Adipocyte (in vitro differentiated cells): ENCODE data around the gene FANK1.
"Not testable (repeated sequence)": the region's sequence is repeated elsewhere in the genome, so short reads cannot be mapped to it uniquely, and the experiment has no call there.

Source experiments
- DNase-seq: peaks from one replicate; pipeline ENCODE4 v3.0.0-alpha.2; 2015; ENCODE audit warnings: low read depth
- H3K27me3 ChIP-seq: replicated peaks from 2 replicates; pipeline ENCODE4 v1.7.0; 2013; ENCODE audit warnings: mild to moderate bottlenecking, low read length, moderate library complexity; ENCODE audit not compliant: control insufficient read depth, insufficient read depth
- H3K36me3 ChIP-seq: 2 replicates; pipeline ENCODE4 v1.7.0; 2013; ENCODE audit warnings: low read length, mild to moderate bottlenecking, moderate library complexity; ENCODE audit not compliant: control insufficient read depth, insufficient read depth, severe bottlenecking
- H3K4me1 ChIP-seq: 2 replicates; pipeline ENCODE4 v1.7.0; 2013; ENCODE audit warnings: mild to moderate bottlenecking, low read length, moderate library complexity; ENCODE audit not compliant: control insufficient read depth, insufficient read depth
- H3K4me3 ChIP-seq: 2 replicates; pipeline ENCODE4 v1.7.0; 2013; ENCODE audit warnings: mild to moderate bottlenecking, low read length, moderate library complexity
- H3K9ac ChIP-seq: 2 replicates; pipeline ENCODE4 v1.7.0; 2013; ENCODE audit warnings: mild to moderate bottlenecking, low read length, moderate library complexity
- H3K9me3 ChIP-seq: 2 replicates; pipeline ENCODE4 v1.7.0; 2013; ENCODE audit warnings: mild to moderate bottlenecking, low read length, moderate library complexity; ENCODE audit not compliant: control insufficient read depth

The FANK1 gene, protein sequence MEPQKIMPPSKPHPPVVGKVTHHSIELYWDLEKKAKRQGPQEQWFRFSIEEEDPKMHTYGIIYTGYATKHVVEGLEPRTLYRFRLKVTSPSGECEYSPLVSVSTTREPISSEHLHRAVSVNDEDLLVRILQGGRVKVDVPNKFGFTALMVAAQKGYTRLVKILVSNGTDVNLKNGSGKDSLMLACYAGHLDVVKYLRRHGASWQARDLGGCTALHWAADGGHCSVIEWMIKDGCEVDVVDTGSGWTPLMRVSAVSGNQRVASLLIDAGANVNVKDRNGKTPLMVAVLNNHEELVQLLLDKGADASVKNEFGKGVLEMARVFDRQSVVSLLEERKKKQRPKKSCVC

DNA sequence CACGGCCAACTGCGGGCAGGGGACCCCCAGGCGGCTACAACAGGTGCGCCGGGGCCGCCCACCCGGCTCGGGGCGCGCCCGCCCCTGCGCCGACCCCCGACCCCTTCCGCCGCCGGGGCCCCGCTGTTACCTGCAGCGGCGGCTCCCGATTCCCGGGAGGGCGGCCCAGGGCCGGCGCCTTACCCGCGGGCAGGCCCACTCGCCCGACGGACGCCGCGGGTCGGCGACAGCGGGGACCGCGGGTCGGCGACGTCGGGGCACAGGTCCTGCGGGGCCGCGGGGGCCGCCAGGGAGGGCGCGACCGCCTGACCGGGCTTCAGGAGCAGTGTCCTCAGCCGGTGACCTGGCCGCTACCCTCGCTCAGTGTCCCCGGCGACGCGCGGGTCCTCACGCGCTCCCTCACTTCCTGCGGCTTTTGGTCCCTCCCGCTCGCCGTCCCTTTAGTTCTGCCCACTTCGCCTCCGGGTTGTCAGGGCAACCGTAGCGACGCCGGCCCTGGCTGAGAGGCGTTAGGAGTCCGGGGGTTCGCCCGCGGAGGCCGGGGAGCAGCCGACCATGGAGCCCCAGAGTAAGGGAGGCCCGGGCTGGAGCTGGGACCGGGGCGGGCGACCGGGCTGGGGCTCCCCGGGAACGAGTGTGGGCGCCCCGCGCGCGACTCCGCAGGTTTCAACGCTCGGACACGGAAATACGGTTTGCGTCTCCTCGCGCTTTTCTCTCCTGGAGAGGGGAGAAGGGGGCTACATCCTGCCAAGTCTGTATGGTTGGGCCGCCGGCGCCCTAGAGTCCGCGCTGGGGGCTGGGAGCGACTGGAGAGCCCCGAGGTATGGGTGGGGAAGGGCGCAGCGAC is at the start of gene FANK1:
TSS of gene FANK1 (plus strand) at position 477 of the 847 bp plus-strand sequence. CDS start at position 556, 79 bp downstream.
- not testable (repeated sequence) for H3K4me1 ChIP-seq, H3K9me3 ChIP-seq, H3K36me3 ChIP-seq, H3K27me3 ChIP-seq
- peak; percentile 91 for DNase-seq
- Histone ChIP-seq H3K9ac (peak within 1 kb of the TSS; percentile 85), H3K4me3 (peak within 1 kb of the TSS; percentile 81)

DNA sequence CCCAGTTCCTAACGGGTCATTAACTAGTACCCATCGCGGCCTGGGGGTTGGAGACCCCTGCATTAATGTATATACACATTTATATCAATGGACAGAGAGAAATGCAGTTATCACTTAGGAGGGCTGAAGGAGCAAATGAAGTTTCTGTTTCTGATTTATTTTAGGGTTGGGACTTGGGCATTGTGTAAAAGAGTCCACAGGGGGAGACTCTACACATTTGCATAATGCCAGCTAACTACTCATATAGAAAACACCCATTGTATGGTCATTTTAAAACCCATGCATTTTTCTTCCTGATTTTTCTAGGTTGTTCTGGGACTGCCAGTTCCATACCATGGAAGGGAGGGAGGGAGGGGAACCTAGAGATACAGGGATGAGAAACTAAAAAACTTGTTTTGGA is 49.5 kb upstream of the FANK1 start:
- Histone ChIP-seq H3K4me3 (no peak overlapping the region), H3K4me1 (peaks cover 27% of the 10 kb centered on the region), H3K27me3 (no peaks in the 10 kb centered on the region), H3K9me3 (no peaks in the 10 kb centered on the region), H3K36me3 (peaks cover 44% of the 10 kb centered on the region), H3K9ac (no peak overlapping the region)
- DNase-seq: no peak

DNA sequence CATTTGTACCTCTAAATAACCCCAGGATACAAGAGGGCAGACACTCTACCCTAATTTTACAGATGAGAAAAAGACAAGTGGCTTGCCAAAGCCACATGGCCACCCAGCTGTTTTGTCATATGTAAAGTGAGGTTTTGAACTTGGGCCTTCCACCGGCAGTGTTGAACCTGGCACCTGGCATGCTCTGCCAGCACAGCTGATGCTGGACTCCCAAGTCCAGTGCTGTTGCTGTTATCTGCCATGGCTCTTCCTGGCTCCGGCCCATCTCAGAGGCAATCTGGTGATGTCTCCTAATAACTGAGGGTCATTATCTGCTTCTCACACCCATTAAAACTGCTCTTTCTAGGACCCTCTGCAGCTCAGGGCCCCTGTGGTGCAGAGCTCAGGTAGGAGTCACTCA is 48.0 kb upstream of the FANK1 start:
- H3K36me3 ChIP-seq: peaks cover 50% of the 10 kb centered on the region
- H3K4me3 ChIP-seq: no peak overlapping the region
- H3K9me3 ChIP-seq: no peaks in the 10 kb centered on the region
- H3K9ac ChIP-seq: no peak overlapping the region
- H3K27me3 ChIP-seq: no peaks in the 10 kb centered on the region
- peaks cover 27% of the 10 kb centered on the region for H3K4me1 ChIP-seq
- DNase-seq: no peak

DNA sequence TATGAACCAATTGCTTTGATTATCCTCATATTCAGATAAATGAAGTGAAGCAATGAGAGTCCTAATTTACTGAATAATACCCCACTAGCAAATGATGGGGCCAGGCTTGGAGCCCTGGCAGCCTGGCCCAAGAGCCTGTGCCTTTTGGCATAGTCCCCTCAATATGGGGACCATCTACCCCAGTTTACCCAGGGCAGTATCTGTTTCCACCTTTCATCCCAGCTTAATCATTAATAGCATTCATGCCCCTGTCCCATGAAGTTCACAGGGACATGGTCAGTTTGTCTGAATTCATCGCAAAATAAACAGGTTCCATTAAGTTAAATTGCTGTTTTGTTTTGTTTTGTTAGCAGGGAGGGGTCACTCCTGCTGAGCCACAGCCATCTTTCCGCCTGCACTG is 47.5 kb upstream of the FANK1 start:
- no peak for DNase-seq
- Histone ChIP-seq H3K36me3 (peaks cover 54% of the 10 kb centered on the region), H3K9ac (no peak overlapping the region)

DNA sequence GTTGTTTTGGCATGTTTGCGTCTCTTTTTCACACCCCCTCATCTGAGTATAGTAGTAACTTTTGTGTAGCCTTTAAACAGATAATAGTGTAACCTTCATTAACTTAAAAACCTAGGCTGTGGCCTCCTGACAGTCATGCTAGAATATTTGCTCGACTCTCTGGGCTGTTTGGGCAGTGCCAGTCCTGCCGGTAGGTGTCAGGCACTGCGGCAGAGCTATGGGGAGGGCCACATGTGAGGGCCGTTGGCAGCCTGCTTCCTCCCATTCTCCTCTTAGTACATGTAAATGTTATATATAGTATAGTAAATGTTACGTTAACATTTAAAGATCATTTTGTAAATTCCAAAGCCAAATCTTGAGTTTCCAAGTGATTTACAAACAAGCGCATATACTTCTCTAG is 46.9 kb upstream of the FANK1 start:
- no peaks in the 10 kb centered on the region for H3K27me3 ChIP-seq
- no peak overlapping the region for H3K9ac ChIP-seq
- H3K9me3 ChIP-seq: no peaks in the 10 kb centered on the region
- H3K4me3 ChIP-seq: no peak overlapping the region
- DNase-seq: no peak
- H3K36me3 ChIP-seq: peaks cover 57% of the 10 kb centered on the region
- peaks cover 23% of the 10 kb centered on the region for H3K4me1 ChIP-seq

More for the DNA sequence above, 47.5 kb upstream of the FANK1 start:
- Histone ChIP-seq H3K27me3 (no peaks in the 10 kb centered on the region), H3K4me1 (peaks cover 27% of the 10 kb centered on the region), H3K4me3 (no peak overlapping the region), H3K9me3 (no peaks in the 10 kb centered on the region)

DNA sequence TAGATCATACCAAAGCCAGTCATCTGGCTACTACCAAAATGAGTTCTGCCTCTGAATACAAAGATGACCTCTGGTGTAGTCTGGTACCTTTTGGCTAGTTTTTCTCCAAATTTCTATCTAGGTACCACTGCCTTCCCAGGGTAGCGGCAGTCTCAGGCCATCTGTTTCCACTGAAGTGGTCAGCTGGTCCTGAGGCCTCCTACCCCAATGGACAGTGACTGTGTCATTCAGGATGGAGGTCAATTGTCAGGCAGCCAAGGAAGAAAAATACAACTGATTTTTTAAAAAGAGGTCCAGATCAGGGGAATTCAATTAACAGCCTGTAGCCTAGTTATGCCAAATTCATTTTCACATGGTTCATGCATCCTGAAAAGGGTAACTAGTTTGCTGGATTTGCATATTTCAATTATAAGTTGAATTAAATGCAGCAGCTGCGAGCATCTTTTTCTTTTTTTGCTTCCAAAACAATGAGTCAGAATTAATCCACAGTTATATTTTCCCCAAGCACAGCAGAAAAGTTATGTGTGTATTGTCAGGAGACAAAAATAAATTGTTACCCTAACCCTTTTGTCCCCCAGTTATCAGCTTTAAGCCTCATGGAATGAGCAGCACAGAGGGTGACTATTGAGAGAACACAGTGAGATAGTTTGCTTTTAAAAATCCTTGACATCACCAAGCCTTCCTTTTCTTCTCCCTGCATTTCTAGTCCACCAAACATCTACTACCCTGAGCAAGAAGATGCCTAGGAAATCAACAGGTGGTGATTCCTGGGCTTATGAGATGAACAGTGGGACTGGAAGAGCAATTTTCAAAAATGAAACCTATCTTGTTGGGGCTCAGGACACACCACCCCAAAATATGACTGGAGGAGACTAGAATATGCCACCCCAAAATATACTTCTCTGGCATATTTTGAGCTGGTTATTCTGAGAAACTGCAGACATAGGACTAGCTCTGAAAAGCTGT is 45.3 kb upstream of the FANK1 start:
- H3K4me3 ChIP-seq: no peak overlapping the region
- no peak for DNase-seq
- H3K4me1 ChIP-seq: peaks cover 10% of the 10 kb centered on the region
- no peaks in the 10 kb centered on the region for H3K9me3 ChIP-seq
- H3K27me3 ChIP-seq: no peaks in the 10 kb centered on the region
- H3K9ac ChIP-seq: peak overlapping the region; percentile 2
- H3K36me3 ChIP-seq: peaks cover 60% of the 10 kb centered on the region

DNA sequence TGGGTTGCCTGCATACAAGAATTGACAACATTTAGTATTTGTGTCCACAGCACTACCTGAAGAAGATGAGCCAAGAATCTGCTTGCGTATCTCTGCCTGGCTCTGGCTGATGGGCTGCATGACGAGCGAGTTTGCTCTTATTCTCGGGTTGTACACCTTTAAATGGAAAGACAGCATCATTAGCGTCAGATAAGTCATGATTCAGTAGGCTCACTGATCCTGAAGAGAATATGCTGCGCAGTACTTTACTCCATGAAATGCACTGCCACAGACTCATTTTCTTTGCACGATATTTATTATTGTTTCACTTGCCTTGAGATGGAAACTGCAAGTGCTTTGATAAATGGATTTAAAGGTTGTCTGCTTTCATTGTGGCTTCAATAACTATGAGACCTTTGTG is 43.9 kb upstream of the FANK1 start:
- Histone ChIP-seq H3K4me1 (peaks cover 10% of the 10 kb centered on the region), H3K9me3 (no peaks in the 10 kb centered on the region), H3K9ac (no peak overlapping the region), H3K27me3 (no peaks in the 10 kb centered on the region), H3K4me3 (no peak overlapping the region), H3K36me3 (peaks cover 56% of the 10 kb centered on the region)
- no peak for DNase-seq

DNA sequence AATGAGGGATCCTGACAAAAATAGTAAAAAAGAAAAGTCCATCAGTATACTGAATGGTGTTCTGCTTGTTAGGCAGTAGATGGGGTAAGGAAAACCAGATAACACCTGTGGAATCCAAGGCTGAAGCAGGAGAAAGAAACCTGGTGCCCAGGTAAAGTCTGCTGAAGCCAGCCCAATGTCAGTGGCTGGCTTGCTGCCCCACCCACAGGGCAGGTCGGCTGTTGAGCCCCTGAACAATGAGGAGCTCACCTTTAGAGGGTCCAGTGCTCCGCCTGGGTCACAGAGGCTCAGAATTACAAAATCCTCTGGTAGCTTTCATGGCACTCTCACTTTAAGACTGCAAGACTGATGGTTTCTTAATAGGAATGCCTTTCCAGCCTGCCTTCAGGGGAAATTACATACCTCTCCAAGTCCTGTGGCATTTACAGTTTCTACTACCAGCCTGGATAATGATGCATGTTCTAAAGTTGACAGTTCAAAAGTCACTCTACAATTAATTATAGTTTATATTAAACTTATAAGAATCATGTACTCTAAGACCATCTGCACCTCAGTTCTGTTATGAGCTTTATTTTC is 39.1 kb upstream of the FANK1 start:
- Histone ChIP-seq H3K36me3 (peaks cover 54% of the 10 kb centered on the region), H3K9me3 (no peaks in the 10 kb centered on the region), H3K4me1 (no peaks in the 10 kb centered on the region), H3K27me3 (no peaks in the 10 kb centered on the region), H3K4me3 (no peak overlapping the region), H3K9ac (no peak overlapping the region)
- peak; percentile 44 for DNase-seq

DNA sequence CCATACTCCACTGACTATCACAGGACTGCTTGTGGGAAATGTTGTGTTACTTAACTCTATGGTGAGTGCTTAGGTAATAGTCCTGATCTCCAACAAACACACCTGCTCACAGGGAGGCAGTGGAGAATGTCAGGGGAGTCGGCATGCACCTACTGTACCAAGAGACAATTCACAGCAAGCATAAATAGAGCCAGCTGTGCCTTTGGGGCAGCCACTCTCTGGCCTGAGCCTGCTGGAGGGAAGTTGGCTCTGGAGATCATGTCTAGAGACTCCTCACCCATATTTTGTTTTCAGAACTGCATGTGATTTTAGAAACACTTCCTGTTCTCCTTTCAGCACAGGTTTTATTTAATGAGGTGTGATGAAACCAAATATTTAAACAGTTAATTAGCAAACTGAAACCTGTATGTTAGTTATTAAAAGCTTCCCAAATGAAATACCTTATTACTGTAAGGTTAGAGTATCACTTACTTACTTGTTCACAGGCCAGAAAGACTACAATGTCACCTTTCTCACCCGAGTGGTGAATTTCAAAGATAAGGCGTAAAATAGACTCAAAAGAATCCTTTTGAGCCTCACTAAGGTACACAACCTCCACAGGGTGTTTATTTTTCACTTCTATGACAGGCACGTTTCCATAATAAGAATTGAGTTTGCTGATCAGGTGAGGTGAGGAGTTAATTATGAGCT is 37.1 kb upstream of the FANK1 start:
- DNase-seq: no peak
- H3K36me3 ChIP-seq: peaks cover 49% of the 10 kb centered on the region
- no peak overlapping the region for H3K9ac ChIP-seq
- H3K9me3 ChIP-seq: no peaks in the 10 kb centered on the region
- no peaks in the 10 kb centered on the region for H3K4me1 ChIP-seq
- H3K27me3 ChIP-seq: no peaks in the 10 kb centered on the region
- H3K4me3 ChIP-seq: no peak overlapping the region

DNA sequence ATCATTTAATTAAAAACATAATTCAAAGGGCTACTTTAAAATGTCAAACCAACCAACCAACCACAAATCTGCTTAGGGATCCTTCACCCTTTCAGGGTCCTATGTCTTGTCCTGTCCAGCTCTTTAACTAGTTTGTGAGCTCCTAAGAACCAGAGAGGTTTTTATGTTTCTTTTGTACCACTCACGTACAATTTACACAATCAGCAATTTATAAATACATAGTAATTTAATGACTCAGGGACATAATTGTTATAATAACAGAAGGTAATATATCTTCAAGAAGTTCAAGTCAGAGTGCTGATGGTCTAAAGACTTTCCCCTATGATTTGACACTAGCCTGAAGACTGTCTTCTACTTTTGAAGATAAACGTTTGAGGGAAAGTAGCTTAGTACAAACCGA is 31.2 kb upstream of the FANK1 start:
- Histone ChIP-seq H3K36me3 (peaks cover 45% of the 10 kb centered on the region), H3K9ac (no peak overlapping the region), H3K4me1 (no peaks in the 10 kb centered on the region), H3K4me3 (no peak overlapping the region), H3K27me3 (no peaks in the 10 kb centered on the region), H3K9me3 (no peaks in the 10 kb centered on the region)
- DNase-seq: no peak
